Spleen (tissue), 11 donors: ENCODE measurements around the gene USP5. TPM values are rescaled to one million over a fixed set of nuclear protein-coding genes. Genes with fewer than 3 reads are reported as not detected.

Experiments
- DNase-seq: peaks from one replicate; pipeline ENCODE4 v3.0.0-alpha.2; 2020
- H3K27ac ChIP-seq, 8 donors: fragments of 200-600 bp; sonication (generic) in 7 of 8; 1 replicate in 4 of 8; 2 replicates in 4 of 8; pipeline versions ENCODE4 v1.5.0 to v1.8.0; 2016 to 2021; ENCODE audit warnings: inconsistent platforms in 4 of 8, mild to moderate bottlenecking in 4 of 8, moderate library complexity in 1 of 8
- H3K27me3 ChIP-seq, 7 donors: fragments of 200-600 bp; sonication (generic) in 6 of 7; replicated peaks in 1 of 7; 1 replicate in 4 of 7; 2 replicates in 3 of 7; pipeline versions ENCODE4 v1.5.0 to v1.8.0; 2016 to 2021; ENCODE audit warnings: inconsistent platforms in 3 of 7, mild to moderate bottlenecking in 1 of 7
- H3K36me3 ChIP-seq, 6 donors: fragments of 200-600 bp; sonication (generic) in 5 of 6; 1 replicate in 4 of 6; 2 replicates in 2 of 6; pipeline versions ENCODE4 v1.5.0 to v1.8.0; 2016 to 2021; ENCODE audit warnings: inconsistent platforms in 2 of 6
- H3K4me1 ChIP-seq, 6 donors: fragments of 200-600 bp; sonication (generic) in 5 of 6; 1 replicate in 3 of 6; 2 replicates in 3 of 6; pipeline versions ENCODE4 v1.5.0 to v1.8.0; 2016 to 2021; ENCODE audit warnings: inconsistent platforms in 3 of 6
- H3K4me3 ChIP-seq, 8 donors: fragments of 200-600 bp; sonication (generic) in 7 of 8; 1 replicate in 4 of 8; 2 replicates in 4 of 8; pipeline versions ENCODE4 v1.5.0 to v1.8.0; 2016 to 2021; ENCODE audit warnings: inconsistent platforms in 4 of 8, mild to moderate bottlenecking in 4 of 8, moderate library complexity in 2 of 8
- H3K9me3 ChIP-seq, 8 donors: fragments of 200-600 bp; sonication (generic) in 7 of 8; 1 replicate in 4 of 8; 2 replicates in 4 of 8; pipeline versions ENCODE4 v1.5.0 to v1.8.0; 2016 to 2021; ENCODE audit warnings: inconsistent platforms in 4 of 8
- CTCF ChIP-seq, 11 experiments: fragments of 200-600 bp in 7 of 11; fragments of 450-650 bp in 4 of 11; sonication (generic) in 4 of 11; IDR thresholded peaks in 8 of 11; conservative IDR thresholded peaks in 3 of 11; 1 replicate in 7 of 11; 2 replicates in 4 of 11; pipeline versions ENCODE4 v1.4.0 to v1.8.0; 2016 to 2021; ENCODE audit warnings: antibody characterized with exemption in 11 of 11, inconsistent platforms in 4 of 11, mild to moderate bottlenecking in 1 of 11
- POLR2A ChIP-seq, 3 donors: fragments of 450-650 bp; IDR thresholded peaks; one replicate each; pipeline ENCODE4 v1.5.1; 2017; ENCODE audit warnings: antibody characterized with exemption in 3 of 3, mild to moderate bottlenecking in 1 of 3
- POLR2AphosphoS5 ChIP-seq, 3 donors: sonication (generic); formaldehyde crosslinking; IDR thresholded peaks; one replicate each; pipeline ENCODE4 v1.5.1; 2017; ENCODE audit warnings: antibody characterized with exemption in 3 of 3
- WGBS, 5 donors: extraction: QIAGEN DNeasy Blood & Tissue Kit in 3 of 5; methylation state at CpG; one replicate each; pipeline versions ENCODE4 v1.1.5 to v1.1.7; 2013 to 2018; 5-methylcytosine and 5-hydroxymethylcytosine counted together
- intact Hi-C: fragments of 100-400 bp; cut with DNase I; formaldehyde crosslinking; loops from one replicate; pipeline ENCODE4 v1.15.0; 2023; ENCODE audit warnings: low total_unique reads
- polyA plus RNA-seq, 3 donors: library from polyadenylated mRNA; stranded (reverse); fragments of 200-250 nt; gene quantifications; one replicate each; pipeline ENCODE4 v1.2.1, GENCODE V29; 2013
- total RNA-seq, 7 donors: library from RNA; depleted of rRNA in 3 of 7; stranded (reverse); fragments of >200 nt in 3 of 7; fragmentation: NEBNext Ultra II Directional in 4 of 7; extraction: Animal tissue kit (Norgen Biotek cat#: 25700) in 4 of 7; gene quantifications; one replicate each; pipeline versions ENCODE4 v1.1.0 to v1.2.1, GENCODE V29; 2016 to 2021
- donor health status: healthy with polysubstance abuse.
- donor health status: DM: no; HTN: no; CAD: no; lungs with moderate emphysema.
- donor health status: DM: no; HTN: no; CAD: no.
- donor health status: Bipolar disorder and iron deficiency.
- donor health status: healthy.
- donor health status: DM: no; HTN: no; CAD: no.
- donor health status: DM: yes; HTN: yes; CAD: no.

Gene USP5
- total and polyA plus RNA-seq, 10 donors, result 23.1 to 62.4 (median 40.8) TPM

GRCh38 chr12:6845395-6845794 is 6.6 kb upstream of the USP5 start:
- intact Hi-C loops, result no loop called here
- peaks cover 0 to 7% (median 0%) of the 10 kb centered on the region in 7 donors for H3K27me3 ChIP-seq
- no peaks in the 10 kb centered on the region for H3K9me3 ChIP-seq
- WGBS, 5 donors, result 88 to 95% (median 91%) methylated on average over 15 to 17 of the region's 17 CpGs
- peak; percentile 71 for DNase-seq
- TF ChIP-seq POLR2AphosphoS5 (IDR thresholded peaks at IDR 0.05) (no peak), POLR2A (IDR thresholded peaks at IDR 0.05) (no peak), CTCF (IDR thresholded peaks at IDR 0.05 in 8 of 11, conservative IDR thresholded peaks at IDR 0.05 in 3 of 11) (no peak)
- H3K36me3 ChIP-seq, result peaks cover 0 to 42% (median 0%) of the 10 kb centered on the region in 6 donors
- peaks cover 0 to 11% (median 1%) of the 10 kb centered on the region in 6 donors for H3K4me1 ChIP-seq
- H3K4me3 ChIP-seq, result no peak overlapping the region
- no peak overlapping the region for H3K27ac ChIP-seq

DNA sequence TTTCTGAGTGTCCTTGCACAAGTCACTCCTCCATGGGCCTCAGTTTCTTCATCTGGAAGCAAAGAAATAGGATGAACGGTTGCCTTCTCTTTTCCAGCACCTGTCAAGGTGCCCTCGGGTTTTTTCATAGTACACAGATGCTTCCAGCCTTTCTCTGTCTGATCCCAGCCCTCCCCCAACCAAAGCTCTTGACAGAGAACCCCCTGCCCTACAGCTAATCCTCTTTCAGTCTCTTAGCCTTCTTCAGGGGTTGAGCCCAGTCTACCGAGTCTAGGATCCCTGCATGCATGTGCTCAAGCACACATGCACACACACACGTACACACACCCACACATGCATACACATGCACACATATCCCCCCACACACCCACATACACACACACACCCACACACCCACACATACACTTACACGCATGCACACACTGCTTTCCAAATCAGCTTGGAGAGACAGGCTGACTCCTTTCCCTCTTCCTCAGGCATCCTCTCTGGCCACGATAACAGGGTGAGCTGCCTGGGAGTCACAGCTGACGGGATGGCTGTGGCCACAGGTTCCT is 5.6 kb upstream of the USP5 start:
- Histone ChIP-seq H3K9me3 (no peaks in the 10 kb centered on the region), H3K36me3 (peaks cover 0 to 42% (median 0%) of the 10 kb centered on the region in 6 donors), H3K27ac (no peak overlapping the region), H3K4me1 (peaks cover 3 to 21% (median 10%) of the 10 kb centered on the region in 6 donors), H3K4me3 (no peak overlapping the region), H3K27me3 (peaks cover 0 to 7% (median 0%) of the 10 kb centered on the region in 7 donors)
- TF ChIP-seq CTCF (IDR thresholded peaks at IDR 0.05 in 8 of 11, conservative IDR thresholded peaks at IDR 0.05 in 3 of 11), result no peak
- TF ChIP-seq POLR2AphosphoS5 (IDR thresholded peaks at IDR 0.05), result no peak
- no peak for TF ChIP-seq POLR2A (IDR thresholded peaks at IDR 0.05)
- 77 to 90% (median 87%) methylated on average over 7 of the region's 7 CpGs for WGBS, 5 donors
- no peak for DNase-seq
- intact Hi-C loops, result no loop called here

- no peaks in the 10 kb centered on the region for H3K9me3 ChIP-seq
- DNase-seq, result no peak
- peaks cover 0 to 7% (median 0%) of the 10 kb centered on the region in 7 donors for H3K27me3 ChIP-seq
- 91 to 100% (median 95%) methylated on average over 2 of the region's 2 CpGs for WGBS, 5 donors
- H3K4me1 ChIP-seq, result peaks cover 3 to 24% (median 13%) of the 10 kb centered on the region in 6 donors
- TF ChIP-seq POLR2AphosphoS5 (IDR thresholded peaks at IDR 0.05) (no peak), POLR2A (IDR thresholded peaks at IDR 0.05) (no peak), CTCF (IDR thresholded peaks at IDR 0.05 in 8 of 11, conservative IDR thresholded peaks at IDR 0.05 in 3 of 11) (no peak)
- H3K27ac ChIP-seq, result no peak overlapping the region
- peaks cover 0 to 42% (median 0%) of the 10 kb centered on the region in 6 donors for H3K36me3 ChIP-seq
- intact Hi-C loops, result no loop called here
- no peak overlapping the region for H3K4me3 ChIP-seq
Observed at GRCh38 chr12:6847676-6848075, 4.3 kb upstream of the USP5 start.

DNA sequence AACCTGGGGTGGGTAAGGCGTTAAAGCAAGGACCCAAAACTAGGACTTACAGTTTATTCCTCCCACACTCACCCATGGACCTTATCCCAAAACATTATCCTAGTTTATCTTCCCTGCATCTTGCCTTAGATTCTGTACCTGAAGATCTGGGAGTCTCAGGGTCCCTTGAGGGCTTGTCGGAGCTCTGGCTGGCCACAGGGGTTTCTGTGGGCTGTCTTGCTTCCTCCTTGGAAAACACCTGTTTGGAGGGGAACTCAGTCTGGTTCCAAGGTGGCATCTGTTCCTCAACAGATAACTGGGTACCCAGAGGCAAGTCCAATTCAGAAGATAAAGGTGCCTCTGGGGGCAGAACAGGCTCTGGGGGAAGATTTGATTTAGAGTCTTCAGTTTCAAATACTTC is 2.5 kb upstream of the USP5 start:
- Histone ChIP-seq H3K27ac (no peak overlapping the region), H3K36me3 (peaks cover 0 to 42% (median 0%) of the 10 kb centered on the region in 6 donors), H3K27me3 (no peaks in the 10 kb centered on the region), H3K9me3 (no peaks in the 10 kb centered on the region), H3K4me1 (peaks cover 14 to 41% (median 25%) of the 10 kb centered on the region in 6 donors), H3K4me3 (no peak overlapping the region)
- no peak for DNase-seq
- WGBS, 5 donors, result 61 to 81% (median 70%) methylated on average over 2 of the region's 2 CpGs
- intact Hi-C loops, result no loop called here
- TF ChIP-seq CTCF (IDR thresholded peaks at IDR 0.05 in 8 of 11, conservative IDR thresholded peaks at IDR 0.05 in 3 of 11), result no peak
- no peak for TF ChIP-seq POLR2A (IDR thresholded peaks at IDR 0.05)
